ENCODE measurements around the gene LYAR.
A peak's percentile ranks its signal among the peaks of the same experiment; 100 is the strongest.

Gene LYAR

DNA sequence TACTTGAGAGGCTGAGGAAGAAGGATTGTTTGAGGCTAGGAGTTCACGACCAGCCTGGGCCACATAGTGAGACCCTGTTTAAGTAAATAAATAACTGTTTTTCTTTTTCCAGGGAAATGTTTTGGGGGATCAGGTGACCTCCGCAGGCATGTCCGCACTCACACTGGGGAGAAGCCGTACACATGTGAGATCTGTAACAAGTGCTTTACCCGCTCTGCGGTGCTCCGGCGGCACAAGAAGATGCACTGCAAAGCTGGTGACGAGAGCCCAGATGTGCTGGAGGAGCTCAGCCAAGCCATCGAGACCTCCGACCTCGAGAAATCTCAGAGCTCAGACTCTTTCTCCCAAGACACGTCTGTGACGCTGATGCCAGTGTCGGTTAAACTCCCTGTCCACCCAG, 30.6 kb upstream of the LYAR start:
- no peak for DNase-seq
- in situ Hi-C loops (cut with MboI; ENCODE audit: low pct_unique_long_range_greater_than_20kb, low sequenced_read_pairs): no loop called here

- no peak for DNase-seq
- in situ Hi-C loops (cut with MboI; ENCODE audit: low pct_unique_long_range_greater_than_20kb, low sequenced_read_pairs): no loop called here
These were observed 27.7 kb upstream of the LYAR start for GRCh38 chr4:4317496-4318232.

DNA sequence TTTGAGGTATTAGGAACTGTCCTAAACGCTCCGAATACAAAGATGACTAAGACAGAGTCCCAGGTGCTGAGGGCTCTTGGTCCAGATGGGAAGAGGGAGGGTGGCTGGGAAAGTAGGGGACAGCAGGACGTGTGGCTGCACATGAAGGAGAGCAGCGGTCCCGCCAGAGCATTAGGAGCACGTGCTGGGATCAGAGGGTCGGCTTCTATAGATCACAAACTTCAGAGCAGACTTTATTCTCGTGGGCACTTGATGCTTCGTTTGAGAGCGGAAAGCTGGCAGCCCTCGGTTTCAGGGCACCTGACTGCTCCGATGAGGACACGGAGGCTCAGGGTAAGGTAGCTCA, 26.2 kb upstream of the LYAR start:
- DNase-seq: no peak
- in situ Hi-C loops (cut with MboI; ENCODE audit: low pct_unique_long_range_greater_than_20kb, low sequenced_read_pairs): no loop called here

- no peak for DNase-seq
- in situ Hi-C loops (cut with MboI; ENCODE audit: low pct_unique_long_range_greater_than_20kb, low sequenced_read_pairs): no loop called here
These were observed 25.7 kb upstream of the LYAR start for GRCh38 chr4:4315461-4316149.

DNA sequence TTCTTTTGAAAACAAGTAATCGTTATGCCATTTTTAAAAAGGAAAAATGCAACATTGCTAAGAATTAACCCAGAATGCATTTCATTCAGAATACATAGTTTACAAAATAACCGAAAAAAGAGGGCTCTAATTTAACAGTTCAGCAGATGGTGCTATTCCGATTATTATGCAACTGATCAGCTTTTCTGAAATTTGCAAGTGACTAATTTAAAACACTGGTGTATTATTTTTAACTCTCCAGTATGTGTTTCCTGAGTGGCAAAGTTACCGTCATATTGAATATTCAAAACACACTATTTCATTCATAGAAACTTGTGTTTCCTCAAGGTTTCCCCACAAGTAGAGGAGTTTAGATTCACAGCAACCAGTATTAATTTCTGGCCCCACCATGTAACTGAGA, 21.2 kb upstream of the LYAR start:
- DNase-seq: no peak
- in situ Hi-C loops (cut with MboI; ENCODE audit: low pct_unique_long_range_greater_than_20kb, low sequenced_read_pairs): no loop called here

DNA sequence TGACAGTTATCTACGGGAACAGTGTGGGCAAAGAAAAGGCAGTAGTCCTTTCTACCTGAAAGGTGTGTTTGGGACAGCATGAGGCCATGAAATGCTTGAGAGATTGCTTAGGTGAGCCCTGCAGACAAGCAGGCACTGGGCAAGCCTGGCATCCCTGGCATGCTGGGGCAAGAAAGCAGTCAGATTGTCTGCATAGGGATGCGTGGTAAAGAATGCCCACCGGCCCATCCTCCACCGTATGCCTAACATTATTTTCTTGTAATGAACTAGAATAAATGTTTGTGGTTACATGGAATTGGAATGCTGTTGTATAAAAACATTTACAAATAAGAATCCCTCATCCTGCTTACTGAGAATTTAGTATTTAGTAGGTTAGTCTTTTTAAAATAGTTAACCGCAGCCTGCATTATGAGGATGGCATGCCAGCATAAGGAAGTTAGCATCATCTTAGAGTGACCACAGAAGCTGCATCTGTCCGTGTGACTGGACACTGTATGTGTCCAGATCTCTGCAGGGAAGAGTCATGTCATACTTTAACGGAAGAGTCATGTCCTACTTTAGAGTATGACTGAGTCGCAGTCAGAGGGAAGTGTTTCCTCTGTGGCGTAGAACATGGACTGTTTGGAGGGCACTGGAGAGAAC, 19.0 kb upstream of the LYAR start:
- in situ Hi-C loops (cut with MboI; ENCODE audit: low pct_unique_long_range_greater_than_20kb, low sequenced_read_pairs): no loop called here
- no peak for DNase-seq

- in situ Hi-C loops (cut with MboI; ENCODE audit: low pct_unique_long_range_greater_than_20kb, low sequenced_read_pairs): no loop called here
- no peak for DNase-seq
These were observed 17.0 kb upstream of the LYAR start for GRCh38 chr4:4306920-4307319.

GRCh38 chr4:4302416-4302815, 12.5 kb upstream of the LYAR start:
- in situ Hi-C loops (cut with MboI; ENCODE audit: low pct_unique_long_range_greater_than_20kb, low sequenced_read_pairs): no loop called here
- DNase-seq: no peak

GRCh38 chr4:4302001-4302400, 12.0 kb upstream of the LYAR start:
- DNase-seq: no peak
- in situ Hi-C loops (cut with MboI; ENCODE audit: low pct_unique_long_range_greater_than_20kb, low sequenced_read_pairs): no loop called here

- in situ Hi-C loops (cut with MboI; ENCODE audit: low pct_unique_long_range_greater_than_20kb, low sequenced_read_pairs): no loop called here
- DNase-seq: no peak
These were observed 9.1 kb upstream of the LYAR start for GRCh38 chr4:4299006-4299405.

DNA sequence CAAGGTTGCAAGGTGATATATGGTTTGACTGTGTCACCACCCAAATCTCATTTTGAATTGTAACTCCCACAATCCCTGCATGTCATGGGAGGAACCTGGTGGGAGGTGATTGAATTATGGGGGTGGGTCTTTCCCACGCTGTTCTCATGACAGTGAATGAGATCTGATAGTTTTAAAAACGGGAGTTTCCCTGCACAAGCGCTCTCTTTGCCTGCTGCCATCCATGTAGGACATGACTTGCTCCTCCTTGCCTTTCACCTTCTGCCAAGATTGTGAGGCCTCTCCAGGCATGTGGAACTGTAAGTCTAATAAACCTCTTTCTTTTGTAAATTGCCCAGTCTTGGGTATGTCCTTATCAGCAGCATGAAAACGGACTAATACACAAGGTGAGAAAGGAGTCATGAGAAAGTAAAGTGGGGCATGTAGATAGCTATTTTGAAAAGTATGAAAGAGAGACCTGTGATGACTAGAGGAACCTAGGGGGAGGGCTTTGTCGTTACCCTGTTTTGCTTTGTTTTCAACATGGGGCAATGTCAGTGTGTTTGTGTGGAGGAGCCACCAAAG, 6.4 kb upstream of the LYAR start:
- in situ Hi-C loops (cut with MboI; ENCODE audit: low pct_unique_long_range_greater_than_20kb, low sequenced_read_pairs): no loop called here
- DNase-seq: no peak

DNA sequence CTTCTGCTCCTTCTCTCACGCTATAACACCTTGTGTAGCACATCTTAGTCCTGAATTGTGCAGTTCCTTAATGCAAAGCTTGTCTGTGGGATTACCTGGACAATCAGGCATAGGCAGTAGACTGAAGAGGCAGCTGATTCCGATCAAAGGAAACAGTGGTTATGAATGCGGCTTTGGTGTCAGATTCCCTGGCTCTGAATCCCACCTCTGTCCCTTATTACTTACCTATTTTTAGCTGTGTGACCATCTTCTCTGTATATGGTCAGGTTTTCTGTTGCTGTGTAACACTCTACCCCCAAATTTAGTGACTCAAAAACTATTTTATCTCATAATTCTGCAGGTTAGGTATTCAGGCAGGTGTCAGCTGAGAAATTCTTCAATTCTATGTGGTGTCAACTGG, 3.3 kb upstream of the LYAR start:
- DNase-seq: no peak
- in situ Hi-C loops (cut with MboI; ENCODE audit: low pct_unique_long_range_greater_than_20kb, low sequenced_read_pairs): no loop called here

DNA sequence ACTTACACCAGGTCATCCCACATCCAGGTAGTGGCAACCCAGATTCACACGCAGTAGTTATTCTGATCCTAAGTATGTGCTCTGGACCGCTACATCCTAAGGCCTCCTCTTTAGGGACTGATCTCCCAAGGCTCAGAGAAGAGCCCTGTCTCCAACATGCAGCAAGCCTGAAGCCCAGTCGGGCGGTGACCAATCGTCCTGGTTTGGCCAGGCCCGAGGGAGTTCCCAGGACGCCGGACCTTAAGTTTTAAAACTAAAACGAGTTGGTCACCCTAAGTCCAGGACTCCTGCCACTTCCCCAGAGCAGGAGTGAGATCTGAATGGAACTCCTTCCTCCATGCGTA, 385 bp downstream of the LYAR start:
- DNase-seq: no peak
- in situ Hi-C loops (cut with MboI; ENCODE audit: low pct_unique_long_range_greater_than_20kb, low sequenced_read_pairs): no loop called here

- in situ Hi-C loops (cut with MboI; ENCODE audit: low pct_unique_long_range_greater_than_20kb, low sequenced_read_pairs): no loop called here
These were observed 899 bp downstream of the LYAR start for GRCh38 chr4:4289055-4289454.

GRCh38 chr4:4288098-4288497, 1.9 kb downstream of the LYAR start:
- in situ Hi-C loops (cut with MboI; ENCODE audit: low pct_unique_long_range_greater_than_20kb, low sequenced_read_pairs): no loop called here

More at GRCh38 chr4:4289055-4289454, 899 bp downstream of the LYAR start:
- peak; percentile 3 for DNase-seq

DNA sequence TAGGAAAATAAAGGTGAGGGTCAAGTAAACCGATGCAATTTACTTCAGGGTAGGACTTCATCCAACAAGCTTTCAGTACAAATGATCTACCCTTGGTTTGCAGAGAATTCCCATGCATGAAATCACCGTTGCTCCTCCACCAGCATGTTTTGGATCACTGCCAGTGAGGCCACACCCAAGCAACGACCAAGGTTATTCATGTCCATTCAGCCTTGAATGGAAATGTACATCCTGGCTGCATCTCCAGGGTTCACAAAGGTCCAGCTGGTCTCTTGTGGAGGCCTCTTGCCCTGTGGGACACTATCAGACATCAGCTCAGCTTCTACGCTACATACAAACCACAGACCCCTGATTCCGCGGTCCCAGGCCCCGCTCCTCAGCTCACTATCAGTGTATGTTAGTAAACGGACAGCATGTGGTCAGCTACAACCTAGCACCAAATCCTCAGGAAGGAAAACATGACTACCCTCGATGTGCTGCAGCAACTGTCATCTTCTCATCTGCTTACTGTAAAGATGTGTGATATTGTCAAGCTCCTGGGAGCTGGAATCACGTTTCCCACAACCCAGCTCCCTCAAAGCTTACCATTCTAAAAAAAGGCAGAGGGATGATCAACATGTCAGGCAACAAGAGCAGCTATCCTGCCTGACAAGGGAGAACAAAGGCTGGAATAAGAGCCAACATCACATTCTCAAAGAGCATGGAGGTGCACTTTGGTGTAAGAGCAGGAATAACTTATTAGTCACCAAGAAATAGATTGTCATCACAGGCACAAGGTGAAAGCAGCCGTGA, 4.9 kb downstream of the LYAR start:
- DNase-seq: no peak
- in situ Hi-C loops (cut with MboI; ENCODE audit: low pct_unique_long_range_greater_than_20kb, low sequenced_read_pairs): no loop called here

More at GRCh38 chr4:4288098-4288497, 1.9 kb downstream of the LYAR start:
- DNase-seq: no peak

DNA sequence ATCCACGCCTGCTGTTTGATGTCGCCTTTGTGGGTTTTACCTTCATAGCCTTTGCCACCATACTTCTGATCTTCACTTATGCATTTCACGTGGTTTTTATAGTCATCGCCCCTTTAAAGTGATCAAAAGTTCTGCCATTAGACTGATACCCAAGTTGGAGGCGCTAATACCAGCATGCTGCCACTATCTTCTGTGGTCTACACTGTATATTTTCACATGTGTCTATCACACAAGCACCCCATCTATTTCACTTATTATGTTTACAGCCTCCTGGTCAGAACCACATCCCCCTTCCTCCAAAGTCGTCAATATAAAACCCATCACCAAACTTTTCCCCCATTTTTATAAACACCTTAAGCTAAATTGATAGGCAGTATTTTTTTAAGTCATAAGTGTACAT, 8.2 kb downstream of the LYAR start:
- DNase-seq: no peak
- in situ Hi-C loops (cut with MboI; ENCODE audit: low pct_unique_long_range_greater_than_20kb, low sequenced_read_pairs): no loop called here

- in situ Hi-C loops (cut with MboI; ENCODE audit: low pct_unique_long_range_greater_than_20kb, low sequenced_read_pairs): no loop called here
These were observed 12.4 kb downstream of the LYAR start for GRCh38 chr4:4277531-4277930.

DNA sequence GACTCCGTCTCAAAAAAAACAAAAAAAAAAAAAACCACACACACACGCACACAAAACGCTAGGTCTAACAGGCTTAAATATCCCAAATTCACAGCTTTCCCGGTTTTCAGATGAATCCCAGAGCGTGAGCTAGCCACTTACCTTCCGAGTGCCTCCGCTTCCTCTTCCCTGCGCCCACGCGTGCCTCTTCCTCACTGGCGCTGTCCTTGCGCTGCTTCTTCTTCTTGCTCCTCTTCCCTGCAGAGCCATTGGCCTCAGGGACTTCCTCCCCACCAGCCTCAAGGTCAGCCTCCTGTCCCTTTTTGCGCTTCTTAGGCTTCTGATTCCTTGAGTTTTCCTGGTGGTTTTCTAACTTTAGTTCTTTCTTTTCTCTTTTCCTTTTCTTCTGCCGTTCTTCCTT, 15.7 kb downstream of the LYAR start:
- DNase-seq: no peak
- in situ Hi-C loops (cut with MboI; ENCODE audit: low pct_unique_long_range_greater_than_20kb, low sequenced_read_pairs): no loop called here

More at GRCh38 chr4:4277531-4277930, 12.4 kb downstream of the LYAR start:
- no peak for DNase-seq

GRCh38 chr4:4271912-4272311, 18.0 kb downstream of the LYAR start:
- in situ Hi-C loops (cut with MboI; ENCODE audit: low pct_unique_long_range_greater_than_20kb, low sequenced_read_pairs): no loop called here
- DNase-seq: no peak

Data from KBM-7 (cell line).